ENCODE measurements around the gene PLD6.

Gene PLD6

DNA sequence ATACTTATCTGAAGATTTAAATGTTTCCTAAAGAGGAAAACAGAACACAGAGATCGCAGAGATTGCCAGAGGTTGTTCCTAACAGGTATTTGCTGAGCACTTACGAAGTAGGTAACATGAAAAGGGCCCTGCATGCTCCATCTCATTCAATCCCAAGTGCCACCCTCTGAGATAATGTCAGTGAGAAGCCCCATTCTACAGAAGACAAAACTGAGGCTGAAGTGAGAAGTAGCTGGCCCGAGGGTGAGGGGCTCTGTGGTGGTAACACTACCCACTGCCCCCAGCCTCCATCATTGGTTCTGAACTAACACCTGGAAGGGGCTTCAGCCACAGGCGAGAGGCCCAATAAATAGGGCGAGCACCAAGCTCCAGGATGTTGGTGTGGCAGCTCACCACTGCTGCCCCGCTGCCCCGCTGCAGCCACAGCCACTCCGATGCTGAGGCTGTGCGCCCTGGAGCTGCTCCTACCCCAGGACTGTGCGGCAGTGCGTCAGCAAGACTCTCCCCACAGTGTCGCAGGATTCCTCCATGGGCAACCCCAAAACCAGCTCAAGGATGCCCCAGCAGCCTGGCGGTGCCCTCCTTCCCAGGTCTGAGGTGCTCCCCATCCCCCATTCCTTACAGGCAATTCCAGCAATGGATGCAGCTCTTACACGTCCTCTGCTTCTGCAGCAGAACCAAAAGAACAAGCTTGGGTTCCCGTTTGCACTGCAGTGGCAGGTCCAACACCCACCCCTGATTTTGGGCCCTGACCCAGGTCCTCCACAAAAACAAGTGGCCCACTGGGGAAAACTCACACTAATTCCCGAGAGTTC, 20.5 kb upstream of the PLD6 start:
- no peak for DNase-seq

- DNase-seq, result no peak
These were observed 19.8 kb upstream of the PLD6 start for GRCh38 chr17:17225901-17226300.

DNA sequence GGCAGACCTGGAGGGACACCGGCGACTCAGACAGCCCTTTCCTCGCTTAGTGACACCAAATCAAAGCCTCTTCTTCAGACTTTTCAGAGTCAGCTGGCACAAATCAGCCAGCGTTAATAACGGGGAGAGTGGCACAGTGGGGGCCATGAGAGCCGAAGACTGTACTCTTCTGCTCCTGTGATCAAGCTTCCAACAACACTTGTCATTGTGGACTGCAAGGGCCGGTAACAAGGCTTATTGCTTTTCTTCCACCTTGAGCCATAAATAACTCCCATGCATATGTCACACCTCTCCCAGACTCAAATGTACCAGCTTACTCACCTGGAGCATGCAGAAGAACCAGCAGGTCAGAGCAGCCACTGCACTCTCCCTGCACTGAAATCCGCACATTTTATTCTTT, 18.0 kb upstream of the PLD6 start:
- DNase-seq, result no peak

DNA sequence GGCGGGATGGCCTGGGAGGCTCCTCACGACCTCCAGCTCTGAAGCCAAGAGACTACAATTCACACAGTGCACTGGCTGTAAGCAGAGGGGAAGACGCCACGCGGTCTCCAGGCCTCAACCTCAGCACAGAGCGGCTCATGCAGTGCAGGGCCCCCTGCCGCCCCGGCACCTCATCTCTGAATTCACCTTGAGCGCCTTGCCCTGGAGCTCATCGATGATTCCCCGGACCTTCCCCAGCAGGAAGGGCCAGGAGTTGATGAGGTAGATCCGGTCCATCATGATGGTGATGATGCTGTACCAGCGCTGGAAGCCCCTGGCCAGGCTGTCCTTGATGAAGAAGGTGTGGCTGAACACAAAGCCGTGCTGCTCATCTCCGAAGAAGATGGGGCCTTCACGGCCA, 17.6 kb upstream of the PLD6 start:
- DNase-seq, result no peak

DNA sequence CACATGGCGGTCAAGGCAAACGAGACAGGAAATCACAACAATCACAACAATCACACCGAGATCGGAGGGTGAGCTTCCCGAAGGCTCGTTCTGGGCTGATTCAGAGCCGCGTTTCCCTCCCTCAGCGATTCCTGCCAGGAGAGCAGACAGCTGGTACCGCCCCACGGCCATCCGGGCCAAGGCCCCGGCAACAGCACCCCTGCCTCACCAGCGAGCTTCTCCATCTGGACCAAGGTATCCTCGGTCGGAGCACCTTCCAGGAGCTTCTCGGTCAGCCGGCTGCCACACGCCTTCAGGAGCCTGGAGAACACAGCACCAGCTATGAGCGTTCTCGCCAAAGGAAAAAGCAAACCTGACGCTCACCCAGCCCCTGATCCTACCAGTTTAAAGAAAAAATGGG, 15.2 kb upstream of the PLD6 start:
- no peak for DNase-seq

GRCh38 chr17:17220529-17220928, 14.4 kb upstream of the PLD6 start:
- no peak for DNase-seq

GRCh38 chr17:17217995-17218394, 11.9 kb upstream of the PLD6 start:
- no peak for DNase-seq

GRCh38 chr17:17216776-17217175, 10.6 kb upstream of the PLD6 start:
- no peak for DNase-seq

DNA sequence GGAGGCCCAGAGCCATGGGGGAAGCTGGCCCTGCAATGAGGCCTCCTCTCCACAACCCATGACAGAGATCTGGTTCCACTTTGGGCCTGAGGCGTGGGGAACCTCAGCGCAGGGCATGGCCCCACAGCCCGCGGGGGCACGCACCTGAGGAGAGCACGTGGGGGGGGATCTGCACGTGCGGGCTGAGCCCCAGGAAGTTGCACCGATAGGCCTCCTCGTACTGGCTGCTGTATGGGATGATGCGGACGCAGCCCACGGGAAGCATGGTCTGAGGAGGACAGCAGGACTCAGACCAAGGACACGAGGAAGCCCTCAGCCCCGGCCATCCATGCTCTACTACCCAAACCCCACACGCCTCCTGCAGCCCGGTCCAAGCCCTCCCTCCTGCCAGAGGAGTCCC, 10.1 kb upstream of the PLD6 start:
- DNase-seq, result no peak

GRCh38 chr17:17215575-17215974, 9.4 kb upstream of the PLD6 start:
- no peak for DNase-seq

GRCh38 chr17:17214646-17215436, 8.7 kb upstream of the PLD6 start:
- no peak for DNase-seq

DNA sequence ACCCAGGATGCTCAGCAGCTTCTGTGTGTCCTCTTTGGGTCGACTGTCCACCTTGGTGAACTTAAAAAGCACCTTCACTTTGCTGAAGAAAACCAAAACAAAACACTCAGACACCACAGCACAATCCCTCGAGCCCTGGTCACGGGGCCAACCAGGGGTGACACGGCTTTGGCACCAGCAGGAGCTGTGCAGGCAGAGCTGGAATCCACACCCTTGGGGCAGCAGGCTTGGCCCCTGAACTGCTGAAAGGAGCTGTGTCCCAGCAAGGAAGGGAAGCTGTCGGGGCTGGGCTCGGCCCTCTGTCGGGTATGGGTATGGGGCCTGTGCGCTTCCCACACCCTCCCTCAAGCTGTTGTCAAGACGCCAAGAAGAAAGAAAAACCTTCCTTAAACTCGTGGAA, 7.6 kb upstream of the PLD6 start:
- DNase-seq, result no peak

DNA sequence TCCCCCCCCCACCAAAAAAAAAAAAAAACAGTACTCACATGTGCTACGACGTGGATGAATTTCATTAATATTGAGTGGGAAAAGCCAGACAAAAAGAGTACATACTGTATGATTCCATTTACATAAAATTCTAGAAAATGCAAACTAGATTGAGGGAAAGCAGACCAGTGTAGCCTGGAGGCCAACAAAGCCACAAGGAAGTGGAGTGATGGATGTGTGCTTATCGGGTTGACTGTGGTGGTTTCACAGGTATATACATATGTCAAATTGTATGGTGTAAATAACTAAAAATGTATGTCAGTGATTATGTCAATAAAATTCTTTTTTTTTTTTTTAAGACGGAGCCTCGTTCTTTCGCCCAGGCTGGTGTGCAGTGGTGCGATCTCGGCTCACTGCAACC, 1.9 kb upstream of the PLD6 start:
- no peak for DNase-seq

DNA sequence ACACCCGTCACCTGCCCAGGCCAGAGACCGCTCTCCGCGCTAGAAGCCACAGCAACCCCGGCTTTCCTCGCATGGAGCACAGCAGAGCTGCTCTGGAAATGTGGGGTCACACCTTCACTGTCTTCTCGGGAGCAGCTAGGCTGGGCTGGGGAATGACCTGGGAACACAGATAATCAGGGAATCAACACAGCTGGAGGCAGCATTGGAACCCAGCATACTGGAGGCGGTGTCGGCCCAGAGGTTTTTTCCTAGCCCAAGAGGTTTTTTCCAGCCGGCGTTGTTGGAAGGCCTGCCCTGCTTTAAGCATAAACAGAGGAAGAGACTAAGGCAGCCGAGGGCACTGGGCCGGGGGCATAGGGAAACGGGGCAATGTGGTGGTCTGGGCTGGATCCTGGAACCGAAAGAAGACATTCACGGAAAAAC, 791 bp upstream of the PLD6 start:
- peak; percentile 36 for DNase-seq

DNA sequence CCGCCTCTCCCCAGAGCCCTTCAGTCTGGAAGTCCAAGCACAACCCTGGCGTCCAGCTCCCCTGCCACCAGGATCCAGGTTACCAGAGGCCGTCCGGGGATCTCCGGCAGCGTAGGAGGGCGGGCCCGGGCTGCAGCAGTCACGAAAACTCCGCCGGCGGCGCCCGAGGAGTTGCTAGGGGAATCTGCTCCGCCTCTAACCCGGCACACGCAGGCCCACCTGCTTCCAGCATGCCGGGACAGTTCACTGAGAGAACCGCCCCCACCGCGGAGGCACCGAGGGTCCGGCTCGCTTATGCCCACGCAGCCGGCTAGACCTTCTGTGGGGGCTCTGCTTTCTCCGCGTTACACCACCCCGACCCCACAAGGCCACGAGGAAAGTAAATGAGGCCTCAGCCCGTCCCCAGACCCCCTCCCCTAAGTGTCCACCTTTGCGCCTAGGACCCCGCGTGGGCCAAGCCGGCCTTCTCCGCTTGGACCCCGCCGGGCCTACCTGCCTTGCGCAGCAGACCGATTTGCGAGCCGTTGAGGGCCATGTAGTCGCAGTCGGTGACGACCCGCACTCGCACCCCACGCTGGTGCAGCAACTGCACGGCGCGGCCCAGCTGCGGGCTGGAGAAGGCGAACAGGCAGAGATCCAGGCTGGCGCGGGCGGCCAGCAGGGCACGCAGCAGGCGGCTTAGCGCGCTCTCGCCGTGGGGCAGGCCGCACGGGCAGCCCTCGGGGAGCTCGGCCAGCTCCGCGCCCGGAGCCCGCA, 587 bp downstream of the PLD6 start:
- peak; percentile 23 for DNase-seq

- DNase-seq, result no peak
These were observed 1.4 kb downstream of the PLD6 start for GRCh38 chr17:17204635-17205231.

- no peak for DNase-seq
These were observed 2.0 kb downstream of the PLD6 start for GRCh38 chr17:17204041-17204591.

GRCh38 chr17:17203173-17203730, 2.9 kb downstream of the PLD6 start:
- DNase-seq, result no peak

- no peak for DNase-seq
These were observed 4.2 kb downstream of the PLD6 start for GRCh38 chr17:17201907-17202306.

- no peak for DNase-seq
These were observed 4.9 kb downstream of the PLD6 start for GRCh38 chr17:17201271-17201670.

DNA sequence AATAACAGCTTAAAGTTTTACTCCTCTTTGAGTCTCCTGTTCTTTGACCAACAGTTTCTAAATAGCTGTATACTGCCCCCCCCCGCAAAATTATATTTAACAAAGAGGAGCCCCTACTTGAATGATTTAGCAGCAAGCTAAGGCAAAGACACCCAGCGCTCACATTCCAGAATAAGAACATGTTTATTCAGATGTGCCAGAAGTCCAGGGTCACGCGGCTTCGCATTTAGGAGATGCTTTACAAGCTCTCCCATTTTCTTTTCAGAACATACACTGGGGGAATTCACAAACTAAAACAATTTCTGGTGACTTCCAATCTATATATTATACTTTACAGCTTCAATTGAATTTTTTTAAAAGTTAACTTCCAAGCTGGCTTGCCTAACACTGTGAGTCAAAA, 5.3 kb downstream of the PLD6 start:
- no peak for DNase-seq

DNA sequence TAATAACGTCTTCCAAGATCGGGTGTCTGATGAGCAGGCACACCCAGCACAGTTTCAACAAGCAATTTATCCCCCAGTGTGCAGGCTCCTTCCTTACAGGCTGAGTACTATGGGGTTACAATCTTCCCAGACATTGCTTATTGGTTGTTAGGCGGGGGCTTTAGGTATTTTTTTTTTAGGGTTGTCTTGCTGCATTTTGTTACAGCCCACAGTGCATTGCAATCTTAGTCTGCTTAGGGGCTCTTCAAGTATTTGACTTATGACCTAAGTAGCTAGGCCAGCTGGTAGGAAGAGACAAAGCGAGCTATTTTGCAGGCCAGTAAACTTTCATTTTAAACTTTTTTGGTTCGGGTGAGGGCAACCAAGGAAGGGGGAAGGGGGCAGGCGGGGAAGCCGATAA, 5.8 kb downstream of the PLD6 start:
- no peak for DNase-seq

GRCh38 chr17:17198281-17198680, 7.9 kb downstream of the PLD6 start:
- DNase-seq, result no peak
